Measurements from ENCODE around the gene HSD17B2. TPM values are rescaled to one million over a fixed set of nuclear protein-coding genes. Genes with fewer than 3 reads are reported as not detected.

Gene HSD17B2
- polyA plus RNA-seq, 1 of the 3 experiments (the other 2 are of a cell fraction), result not detected

DNA sequence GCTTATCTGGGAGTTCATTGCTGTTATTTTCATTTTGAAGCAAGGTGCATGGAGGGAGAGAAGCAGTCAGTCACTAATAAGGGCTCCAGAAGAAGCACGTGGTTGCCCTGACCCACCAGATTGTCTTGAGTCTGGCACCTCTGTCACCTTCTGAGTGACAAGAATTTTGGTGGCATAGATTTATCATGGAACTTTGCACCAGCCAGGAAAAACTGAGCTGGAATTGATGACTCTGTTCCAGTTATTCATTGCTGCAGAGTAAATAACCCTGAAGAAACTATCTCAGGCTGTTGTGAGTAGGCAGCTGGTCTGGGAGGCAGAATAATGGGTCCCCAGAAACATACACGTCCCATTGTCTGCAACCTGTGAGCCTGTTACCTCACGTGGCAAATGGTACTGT lies 44.8 kb downstream of the HSD17B2 start:
- H3K79me2 ChIP-seq (ENCODE audit: insufficient read depth), result no peaks in the 10 kb centered on the region
- no peak overlapping the region for H2AFZ ChIP-seq (ENCODE audit: low read depth)
- no peak overlapping the region for H3K4me2 ChIP-seq
- ChIA-PET POLR2A (no interaction called here), CTCF (interaction anchor here (0.9 kb wide), 1 partner anchor 714 kb away, joined by 3 read pairs; no protein-coding TSS in a partner anchor)
- TF ChIP-seq NRF1 (IDR thresholded peaks at IDR 0.05; ENCODE audit: low read depth, low read length) (no peak), MXI1 (IDR thresholded peaks at IDR 0.05; ENCODE audit: low read depth, low read length) (no peak), JUND (IDR thresholded peaks at IDR 0.05) (no peak), USF1 (IDR thresholded peaks at IDR 0.05; ENCODE audit: borderline replicate concordance, low read depth) (no peak), POLR2AphosphoS5 (IDR thresholded peaks at IDR 0.05; ENCODE audit: low read depth, low read length) (no peak), ELF1 (IDR thresholded peaks at IDR 0.05) (no peak)
- TF ChIP-seq, protein P1, sequence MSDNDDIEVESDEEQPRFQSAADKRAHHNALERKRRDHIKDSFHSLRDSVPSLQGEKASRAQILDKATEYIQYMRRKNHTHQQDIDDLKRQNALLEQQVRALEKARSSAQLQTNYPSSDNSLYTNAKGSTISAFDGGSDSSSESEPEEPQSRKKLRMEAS (IDR thresholded peaks at IDR 0.05; ENCODE audit: low read depth), result no peak
- H3F3A ChIP-seq (replicated peaks; ENCODE audit: insufficient read depth), result no peaks in the 10 kb centered on the region
- no peaks in the 10 kb centered on the region for H3K9me3 ChIP-seq
- no peaks in the 10 kb centered on the region for H3K9me2 ChIP-seq
- H3K4me1 ChIP-seq (ENCODE audit: control insufficient read depth in 1 of 2, insufficient read depth in 2 of 2, low read depth in 1 of 2, low read length in 1 of 2), result no peaks in the 10 kb centered on the region
- H3K9ac ChIP-seq, result no peak overlapping the region
- H3K27me3 ChIP-seq (ENCODE audit: insufficient read depth), result peaks cover 13% of the 10 kb centered on the region
- no peak overlapping the region for H3K27ac ChIP-seq (ENCODE audit: low read depth in 2 of 2, low read length in 1 of 2)
- 3% methylated on average over 3 of the region's 3 CpGs for WGBS (ENCODE audit: low lambda C conversion rate)
- H3K4me3 ChIP-seq (ENCODE audit: low read depth in 2 of 2, low read length in 1 of 2), result no peak overlapping the region
- H3K36me3 ChIP-seq (replicated peaks in 1 of 2; ENCODE audit: control insufficient read depth in 1 of 2, insufficient read depth in 2 of 2, low read length in 1 of 2), result no peaks in the 10 kb centered on the region
- H4K20me1 ChIP-seq (ENCODE audit: insufficient read depth), result no peaks in the 10 kb centered on the region
- no peak for DNase-seq

DNA sequence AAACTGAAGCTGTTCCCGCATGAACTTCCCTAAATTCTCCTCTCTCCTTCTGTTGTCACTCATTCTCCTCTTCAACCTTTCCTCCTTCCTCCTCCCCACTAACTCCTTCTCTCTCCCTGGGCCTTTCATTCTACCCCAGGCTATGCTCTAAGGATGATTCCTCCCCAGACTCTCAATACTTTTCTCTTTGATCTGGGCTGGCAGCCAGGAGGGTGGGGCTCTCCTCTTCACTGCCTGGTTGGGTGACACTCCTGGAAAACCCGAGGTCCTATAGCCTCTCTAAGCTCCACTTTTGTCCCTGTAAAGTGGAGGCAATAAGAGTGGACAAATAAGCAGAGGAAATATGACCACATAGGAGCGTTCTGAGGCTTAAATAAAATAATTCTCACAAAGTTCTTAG lies 46.2 kb downstream of the HSD17B2 start:
- H3K27me3 ChIP-seq (ENCODE audit: insufficient read depth), result peaks cover 13% of the 10 kb centered on the region
- H3K9me3 ChIP-seq, result no peaks in the 10 kb centered on the region
- no peak for DNase-seq
- no peaks in the 10 kb centered on the region for H4K20me1 ChIP-seq (ENCODE audit: insufficient read depth)
- H3K4me3 ChIP-seq (ENCODE audit: low read depth in 2 of 2, low read length in 1 of 2), result no peak overlapping the region
- ChIA-PET CTCF (interaction anchor here (1.2 kb wide), 1 partner anchor 149 kb away, joined by 4 read pairs; no protein-coding TSS in a partner anchor), POLR2A (no interaction called here)
- no peaks in the 10 kb centered on the region for H3F3A ChIP-seq (replicated peaks; ENCODE audit: insufficient read depth)
- no peaks in the 10 kb centered on the region for H3K4me1 ChIP-seq (ENCODE audit: control insufficient read depth in 1 of 2, insufficient read depth in 2 of 2, low read depth in 1 of 2, low read length in 1 of 2)
- H2AFZ ChIP-seq (ENCODE audit: low read depth), result no peak overlapping the region
- 4% methylated on average over 3 of the region's 3 CpGs for WGBS (ENCODE audit: low lambda C conversion rate)
- no peak overlapping the region for H3K4me2 ChIP-seq
- no peak overlapping the region for H3K9ac ChIP-seq
- H3K9me2 ChIP-seq, result no peaks in the 10 kb centered on the region
- H3K27ac ChIP-seq (ENCODE audit: low read depth in 2 of 2, low read length in 1 of 2), result no peak overlapping the region
- no peaks in the 10 kb centered on the region for H3K36me3 ChIP-seq (replicated peaks in 1 of 2; ENCODE audit: control insufficient read depth in 1 of 2, insufficient read depth in 2 of 2, low read length in 1 of 2)
- no peak for TF ChIP-seq TCF12 (IDR thresholded peaks at IDR 0.05)
- no peak for TF ChIP-seq GABPA (IDR thresholded peaks at IDR 0.05; ENCODE audit: low read depth)
- TF ChIP-seq, protein P1 (IDR thresholded peaks at IDR 0.05; ENCODE audit: low read depth), result no peak
- H3K79me2 ChIP-seq (ENCODE audit: insufficient read depth), result no peaks in the 10 kb centered on the region

GRCh38 chr16:82082097-82082496 lies 47.0 kb downstream of the HSD17B2 start:
- no peak overlapping the region for H3K27ac ChIP-seq (ENCODE audit: low read depth in 2 of 2, low read length in 1 of 2)
- H3K9ac ChIP-seq, result no peak overlapping the region
- no peaks in the 10 kb centered on the region for H3F3A ChIP-seq (replicated peaks; ENCODE audit: insufficient read depth)
- no peak overlapping the region for H3K4me3 ChIP-seq (ENCODE audit: low read depth in 2 of 2, low read length in 1 of 2)
- H2AFZ ChIP-seq (ENCODE audit: low read depth), result no peak overlapping the region
- no peaks in the 10 kb centered on the region for H3K79me2 ChIP-seq (ENCODE audit: insufficient read depth)
- H4K20me1 ChIP-seq (ENCODE audit: insufficient read depth), result no peaks in the 10 kb centered on the region
- DNase-seq, result no peak
- peaks cover 13% of the 10 kb centered on the region for H3K27me3 ChIP-seq (ENCODE audit: insufficient read depth)
- POLR2A ChIA-PET, result no interaction called here
- no peaks in the 10 kb centered on the region for H3K4me1 ChIP-seq (ENCODE audit: control insufficient read depth in 1 of 2, insufficient read depth in 2 of 2, low read depth in 1 of 2, low read length in 1 of 2)
- WGBS (ENCODE audit: low lambda C conversion rate), result 11% methylated on average over 1 of the region's 1 CpG
- no peaks in the 10 kb centered on the region for H3K9me3 ChIP-seq
- H3K4me2 ChIP-seq, result no peak overlapping the region
- no peaks in the 10 kb centered on the region for H3K9me2 ChIP-seq
- CTCF ChIA-PET, result no interaction called here
- no peaks in the 10 kb centered on the region for H3K36me3 ChIP-seq (replicated peaks in 1 of 2; ENCODE audit: control insufficient read depth in 1 of 2, insufficient read depth in 2 of 2, low read length in 1 of 2)
- no peak for TF ChIP-seq CHD2 (IDR thresholded peaks at IDR 0.05; ENCODE audit: low read length, partially characterized antibody)
- no peak for TF ChIP-seq JUND (IDR thresholded peaks at IDR 0.05)
- TF ChIP-seq MXI1 (IDR thresholded peaks at IDR 0.05; ENCODE audit: low read depth, low read length), result no peak
- no peak for TF ChIP-seq SMC3 (IDR thresholded peaks at IDR 0.05; ENCODE audit: low read depth, low read length)
- TF ChIP-seq SIN3A (IDR thresholded peaks at IDR 0.05; ENCODE audit: borderline replicate concordance, low read depth, low read length), result no peak
- TF ChIP-seq, protein P1 (IDR thresholded peaks at IDR 0.05; ENCODE audit: low read depth), result no peak
- no peak for TF ChIP-seq ELF1 (IDR thresholded peaks at IDR 0.05)
- no peak for TF ChIP-seq YY1 (IDR thresholded peaks at IDR 0.05; ENCODE audit: low read depth)
- no peak for TF ChIP-seq PBX3 (IDR thresholded peaks at IDR 0.05)
- TF ChIP-seq EP300 (IDR thresholded peaks at IDR 0.05; ENCODE audit: borderline replicate concordance in 1 of 2, low read depth in 1 of 2, low read length in 1 of 2), result no peak
- TF ChIP-seq, protein P2, sequence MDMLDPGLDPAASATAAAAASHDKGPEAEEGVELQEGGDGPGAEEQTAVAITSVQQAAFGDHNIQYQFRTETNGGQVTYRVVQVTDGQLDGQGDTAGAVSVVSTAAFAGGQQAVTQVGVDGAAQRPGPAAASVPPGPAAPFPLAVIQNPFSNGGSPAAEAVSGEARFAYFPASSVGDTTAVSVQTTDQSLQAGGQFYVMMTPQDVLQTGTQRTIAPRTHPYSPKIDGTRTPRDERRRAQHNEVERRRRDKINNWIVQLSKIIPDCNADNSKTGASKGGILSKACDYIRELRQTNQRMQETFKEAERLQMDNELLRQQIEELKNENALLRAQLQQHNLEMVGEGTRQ (IDR thresholded peaks at IDR 0.05; ENCODE audit: borderline replicate concordance, low read depth, low read length), result no peak

All from SK-N-SH (cell line).